Glutamatergic neuron (in vitro differentiated cells): ENCODE data around the gene SDHAF3. TPM values are rescaled to one million over a fixed set of nuclear protein-coding genes. Genes with fewer than 3 reads are reported as not detected.
"Not testable (repeated sequence)": the region's sequence is repeated elsewhere in the genome, so short reads cannot be mapped to it uniquely, and the experiment has no call there.

ENCODE experiments used
- DNase-seq: peaks from one replicate; pipeline ENCODE4 v3.0.0; 2022
- H3K27ac Mint-ChIP-seq: one replicate; pipeline ENCODE4 v1.8.0; 2020; ENCODE audit warnings: mild to moderate bottlenecking, mixed read lengths, inconsistent platforms; ENCODE audit not compliant: unreplicated experiment
- H3K27me3 Mint-ChIP-seq: one replicate; pipeline ENCODE4 v1.8.0; 2020; ENCODE audit warnings: mild to moderate bottlenecking, moderate library complexity, mixed read lengths, inconsistent platforms; ENCODE audit not compliant: unreplicated experiment
- H3K36me3 Mint-ChIP-seq: one replicate; pipeline ENCODE4 v1.8.0; 2020; ENCODE audit warnings: mild to moderate bottlenecking, mixed read lengths, inconsistent platforms; ENCODE audit not compliant: unreplicated experiment
- H3K4me1 Mint-ChIP-seq: one replicate; pipeline ENCODE4 v1.8.0; 2020; ENCODE audit warnings: mild to moderate bottlenecking, low read depth, mixed read lengths, inconsistent platforms; ENCODE audit not compliant: unreplicated experiment
- H3K4me3 Mint-ChIP-seq: one replicate; pipeline ENCODE4 v1.8.0; 2020; ENCODE audit warnings: mild to moderate bottlenecking, mixed read lengths, inconsistent platforms; ENCODE audit not compliant: unreplicated experiment
- H3K9me3 Mint-ChIP-seq: one replicate; pipeline ENCODE4 v1.8.0; 2020; ENCODE audit warnings: mild to moderate bottlenecking, moderate library complexity, mixed read lengths, inconsistent platforms; ENCODE audit not compliant: unreplicated experiment
- CTCF ChIP-seq: fragments of 200-600 bp; sonication (generic); IDR thresholded peaks from one replicate; pipeline ENCODE4 v1.5.0; 2021; ENCODE audit not compliant: partially characterized antibody, unreplicated experiment
- total RNA-seq: library from RNA; stranded (reverse); fragmentation: NEBNext Ultra II Directional; extraction: Animal tissue kit (Norgen Biotek cat#: 25700); gene quantifications from one replicate; pipeline ENCODE4 v1.2.1, GENCODE V29; 2021; ENCODE audit not compliant: unreplicated experiment

Gene SDHAF3
- total RNA-seq, 1 donor from 2014 or later, result 10.1 TPM

GRCh38 chr7:97145068-97145467 is 27.6 kb downstream of the SDHAF3 start:
- Mint-ChIP-seq H3K27me3 (no peaks in the 10 kb centered on the region), H3K27ac (no peak overlapping the region), H3K4me3 (no peak overlapping the region), H3K36me3 (peaks cover 17% of the 10 kb centered on the region), H3K9me3 (peaks cover 2% of the 10 kb centered on the region), H3K4me1 (no peaks in the 10 kb centered on the region)
- DNase-seq, result no peak
- peak; percentile 49 for TF ChIP-seq CTCF

- no peak for TF ChIP-seq CTCF
- Mint-ChIP-seq H3K27me3 (no peaks in the 10 kb centered on the region), H3K27ac (no peak overlapping the region), H3K9me3 (no peaks in the 10 kb centered on the region), H3K36me3 (no peaks in the 10 kb centered on the region), H3K4me1 (peaks cover 2% of the 10 kb centered on the region), H3K4me3 (no peak overlapping the region)
- no peak for DNase-seq
Observed at GRCh38 chr7:97149843-97150242, 32.3 kb downstream of the SDHAF3 start.

GRCh38 chr7:97155897-97156418 is 38.5 kb downstream of the SDHAF3 start:
- Mint-ChIP-seq H3K9me3 (peaks cover 2% of the 10 kb centered on the region), H3K36me3 (peaks cover 16% of the 10 kb centered on the region), H3K4me3 (no peak overlapping the region), H3K27me3 (peaks cover 3% of the 10 kb centered on the region), H3K27ac (no peak overlapping the region), H3K4me1 (peaks cover 3% of the 10 kb centered on the region)
- no peak for TF ChIP-seq CTCF
- DNase-seq, result no peak

- not testable (repeated sequence) for H3K9me3 Mint-ChIP-seq, H3K4me3 Mint-ChIP-seq, DNase-seq, H3K4me1 Mint-ChIP-seq, H3K27ac Mint-ChIP-seq, H3K27me3 Mint-ChIP-seq
- peaks cover 27% of the 10 kb centered on the region for H3K36me3 Mint-ChIP-seq
Observed at GRCh38 chr7:97159984-97160383, 42.5 kb downstream of the SDHAF3 start.

GRCh38 chr7:97161609-97162008 is 44.1 kb downstream of the SDHAF3 start:
- H3K36me3 Mint-ChIP-seq, result peaks cover 27% of the 10 kb centered on the region
- not testable (repeated sequence) for H3K27ac Mint-ChIP-seq, H3K4me1 Mint-ChIP-seq, H3K27me3 Mint-ChIP-seq, H3K4me3 Mint-ChIP-seq, DNase-seq, H3K9me3 Mint-ChIP-seq

GRCh38 chr7:97166308-97166707 is 48.8 kb downstream of the SDHAF3 start:
- Mint-ChIP-seq H3K36me3 (peaks cover 7% of the 10 kb centered on the region), H3K4me1 (no peaks in the 10 kb centered on the region)

More at GRCh38 chr7:97166308-97166707, 48.8 kb downstream of the SDHAF3 start:
- Mint-ChIP-seq H3K9me3 (no peaks in the 10 kb centered on the region), H3K4me3 (no peak overlapping the region), H3K27me3 (peaks cover 1% of the 10 kb centered on the region), H3K27ac (no peak overlapping the region)
- DNase-seq, result no peak
- no peak for TF ChIP-seq CTCF
